ENCODE measurements around the gene RAB11FIP3. TPM values are rescaled to one million over a fixed set of nuclear protein-coding genes. Genes with fewer than 3 reads are reported as not detected.
"Not testable (repeated sequence)": the region's sequence is repeated elsewhere in the genome, so short reads cannot be mapped to it uniquely, and the experiment has no call there.

The RAB11FIP3 gene
- total and polyA plus RNA-seq, 4 donors: 22.0 to 68.8 (median 61.9) TPM

- H3K36me3 ChIP-seq (ENCODE audit: control insufficient read depth in 1 of 2, insufficient read depth in 2 of 2, low read length in 1 of 2): peaks cover 0 to 3% of the 10 kb centered on the region in 2 donors
These were observed 65.9 kb downstream of the RAB11FIP3 start for GRCh38 chr16:491220-491919.

GRCh38 chr16:492211-492875, 66.9 kb downstream of the RAB11FIP3 start:
- no peak for ATAC-seq (ENCODE audit: low FRiP score)
- H3K27ac ChIP-seq (ENCODE audit: low read depth in 1 of 2, low read length in 2 of 2): no peak overlapping the region
- intact Hi-C loops (cut with DNase I): no loop called here
- DNase-seq: no peak
- H3K9me3 ChIP-seq (ENCODE audit: control insufficient read depth, low read length): no peaks in the 10 kb centered on the region
- no peak overlapping the region for H3K4me3 ChIP-seq (ENCODE audit: low read length in 2 of 2)
- 92 to 94% methylated on average over 30 of the region's 30 CpGs for WGBS, 2 donors
- H3K4me1 ChIP-seq (ENCODE audit: control insufficient read depth in 1 of 2, insufficient read depth in 2 of 2, low read length in 2 of 2): no peaks in the 10 kb centered on the region
- H3K27me3 ChIP-seq (ENCODE audit: control insufficient read depth in 1 of 2, insufficient read depth in 2 of 2, low read length in 1 of 2): no peaks in the 10 kb centered on the region
- H3K36me3 ChIP-seq (ENCODE audit: control insufficient read depth in 1 of 2, insufficient read depth in 2 of 2, low read length in 1 of 2): peaks cover 0 to 4% of the 10 kb centered on the region in 2 donors

More at GRCh38 chr16:491220-491919, 65.9 kb downstream of the RAB11FIP3 start:
- Histone ChIP-seq H3K4me1 (ENCODE audit: control insufficient read depth in 1 of 2, insufficient read depth in 2 of 2, low read length in 2 of 2) (no peaks in the 10 kb centered on the region), H3K27me3 (ENCODE audit: control insufficient read depth in 1 of 2, insufficient read depth in 2 of 2, low read length in 1 of 2) (no peaks in the 10 kb centered on the region), H3K27ac (ENCODE audit: low read depth in 1 of 2, low read length in 2 of 2) (no peak overlapping the region), H3K9me3 (ENCODE audit: control insufficient read depth, low read length) (no peaks in the 10 kb centered on the region), H3K4me3 (ENCODE audit: low read length in 2 of 2) (no peak overlapping the region)
- DNase-seq: no peak
- WGBS, 2 donors: 85% methylated on average over 19 of the region's 19 CpGs
- intact Hi-C loops (cut with DNase I): no loop called here
- ATAC-seq (ENCODE audit: low FRiP score): no peak

- 91 to 93% methylated on average over 15 of the region's 15 CpGs for WGBS, 2 donors
- H3K9me3 ChIP-seq (ENCODE audit: control insufficient read depth, low read length); ATAC-seq (ENCODE audit: low FRiP score); H3K4me1 ChIP-seq (ENCODE audit: control insufficient read depth in 1 of 2, insufficient read depth in 2 of 2, low read length in 2 of 2); H3K4me3 ChIP-seq (ENCODE audit: low read length in 2 of 2); H3K27ac ChIP-seq (ENCODE audit: low read depth in 1 of 2, low read length in 2 of 2); intact Hi-C loops (cut with DNase I); H3K36me3 ChIP-seq (ENCODE audit: control insufficient read depth in 1 of 2, insufficient read depth in 2 of 2, low read length in 1 of 2); DNase-seq; H3K27me3 ChIP-seq (ENCODE audit: control insufficient read depth in 1 of 2, insufficient read depth in 2 of 2, low read length in 1 of 2): not testable (repeated sequence)
These were observed 69.2 kb downstream of the RAB11FIP3 start for GRCh38 chr16:494676-495075.

- intact Hi-C loops (cut with DNase I): no loop called here
- Histone ChIP-seq H3K36me3 (ENCODE audit: control insufficient read depth in 1 of 2, insufficient read depth in 2 of 2, low read length in 1 of 2) (peaks cover 0 to 1% of the 10 kb centered on the region in 2 donors), H3K27me3 (ENCODE audit: control insufficient read depth in 1 of 2, insufficient read depth in 2 of 2, low read length in 1 of 2) (no peaks in the 10 kb centered on the region), H3K4me1 (ENCODE audit: control insufficient read depth in 1 of 2, insufficient read depth in 2 of 2, low read length in 2 of 2) (no peaks in the 10 kb centered on the region), H3K27ac (ENCODE audit: low read depth in 1 of 2, low read length in 2 of 2) (no peak overlapping the region), H3K4me3 (ENCODE audit: low read length in 2 of 2) (no peak overlapping the region), H3K9me3 (ENCODE audit: control insufficient read depth, low read length) (no peaks in the 10 kb centered on the region)
- no peak for DNase-seq
- no peak for ATAC-seq (ENCODE audit: low FRiP score)
- 82 to 84% methylated on average over 9 to 11 of the region's 11 CpGs for WGBS, 2 donors
These were observed 69.8 kb downstream of the RAB11FIP3 start for GRCh38 chr16:495127-495748.

- 85 to 87% methylated on average over 21 of the region's 21 CpGs for WGBS, 2 donors
- peaks cover 0 to 1% of the 10 kb centered on the region in 2 donors for H3K36me3 ChIP-seq (ENCODE audit: control insufficient read depth in 1 of 2, insufficient read depth in 2 of 2, low read length in 1 of 2)
- H3K4me3 ChIP-seq (ENCODE audit: low read length in 2 of 2): no peak overlapping the region
These were observed 70.8 kb downstream of the RAB11FIP3 start for GRCh38 chr16:496097-496886.

GRCh38 chr16:497258-497657, 71.8 kb downstream of the RAB11FIP3 start:
- no peak overlapping the region for H3K27ac ChIP-seq (ENCODE audit: low read depth in 1 of 2, low read length in 2 of 2)
- ATAC-seq (ENCODE audit: low FRiP score) (no peak), DNase-seq (no peak)
- peaks cover 0 to 1% of the 10 kb centered on the region in 2 donors for H3K36me3 ChIP-seq (ENCODE audit: control insufficient read depth in 1 of 2, insufficient read depth in 2 of 2, low read length in 1 of 2)
- no peaks in the 10 kb centered on the region for H3K4me1 ChIP-seq (ENCODE audit: control insufficient read depth in 1 of 2, insufficient read depth in 2 of 2, low read length in 2 of 2)
- intact Hi-C loops (cut with DNase I): no loop called here
- H3K9me3 ChIP-seq (ENCODE audit: control insufficient read depth, low read length): no peaks in the 10 kb centered on the region
- 83 to 89% methylated on average over 11 of the region's 11 CpGs for WGBS, 2 donors
- H3K4me3 ChIP-seq (ENCODE audit: low read length in 2 of 2): no peak overlapping the region
- H3K27me3 ChIP-seq (ENCODE audit: control insufficient read depth in 1 of 2, insufficient read depth in 2 of 2, low read length in 1 of 2): no peaks in the 10 kb centered on the region

More at GRCh38 chr16:496097-496886, 70.8 kb downstream of the RAB11FIP3 start:
- Histone ChIP-seq H3K9me3 (ENCODE audit: control insufficient read depth, low read length) (no peaks in the 10 kb centered on the region), H3K4me1 (ENCODE audit: control insufficient read depth in 1 of 2, insufficient read depth in 2 of 2, low read length in 2 of 2) (no peaks in the 10 kb centered on the region), H3K27ac (ENCODE audit: low read depth in 1 of 2, low read length in 2 of 2) (no peak overlapping the region), H3K27me3 (ENCODE audit: control insufficient read depth in 1 of 2, insufficient read depth in 2 of 2, low read length in 1 of 2) (no peaks in the 10 kb centered on the region)
- intact Hi-C loops (cut with DNase I): no loop called here
- DNase-seq (no peak), ATAC-seq (ENCODE audit: low FRiP score) (no peak)

- H3K36me3 ChIP-seq (ENCODE audit: control insufficient read depth in 1 of 2, insufficient read depth in 2 of 2, low read length in 1 of 2): peaks cover 0 to 1% of the 10 kb centered on the region in 2 donors
- intact Hi-C loops (cut with DNase I): no loop called here
- no peak for ATAC-seq (ENCODE audit: low FRiP score)
- WGBS, 2 donors: 85 to 88% methylated on average over 12 of the region's 12 CpGs
- H3K9me3 ChIP-seq (ENCODE audit: control insufficient read depth, low read length): no peaks in the 10 kb centered on the region
- H3K27me3 ChIP-seq (ENCODE audit: control insufficient read depth in 1 of 2, insufficient read depth in 2 of 2, low read length in 1 of 2): no peaks in the 10 kb centered on the region
- no peaks in the 10 kb centered on the region for H3K4me1 ChIP-seq (ENCODE audit: control insufficient read depth in 1 of 2, insufficient read depth in 2 of 2, low read length in 2 of 2)
- H3K4me3 ChIP-seq (ENCODE audit: low read length in 2 of 2): no peak overlapping the region
- peak in 1 of 2 donors; percentile 26 for DNase-seq
- no peak overlapping the region for H3K27ac ChIP-seq (ENCODE audit: low read depth in 1 of 2, low read length in 2 of 2)
These were observed 74.5 kb downstream of the RAB11FIP3 start for GRCh38 chr16:499924-500323.

GRCh38 chr16:500709-501108, 75.3 kb downstream of the RAB11FIP3 start:
- Histone ChIP-seq H3K27ac (ENCODE audit: low read depth in 1 of 2, low read length in 2 of 2) (no peak overlapping the region), H3K36me3 (ENCODE audit: control insufficient read depth in 1 of 2, insufficient read depth in 2 of 2, low read length in 1 of 2) (peaks cover 0 to 1% of the 10 kb centered on the region in 2 donors), H3K4me3 (ENCODE audit: low read length in 2 of 2) (no peak overlapping the region), H3K9me3 (ENCODE audit: control insufficient read depth, low read length) (no peaks in the 10 kb centered on the region), H3K27me3 (ENCODE audit: control insufficient read depth in 1 of 2, insufficient read depth in 2 of 2, low read length in 1 of 2) (no peaks in the 10 kb centered on the region), H3K4me1 (ENCODE audit: control insufficient read depth in 1 of 2, insufficient read depth in 2 of 2, low read length in 2 of 2) (no peaks in the 10 kb centered on the region)
- ATAC-seq (ENCODE audit: low FRiP score) (no peak), DNase-seq (peak in 1 of 2 donors; percentile 36)
- 73 to 83% methylated on average over 11 to 12 of the region's 12 CpGs for WGBS, 2 donors
- intact Hi-C loops (cut with DNase I): no loop called here

Data from aorta (tissue), 5 donors.